ENCODE results near the gene TMCO4.

TMCO4 gene

GRCh38 chr1:19682901-19683300 is 116.8 kb downstream of the TMCO4 start:
- no peak for DNase-seq

- DNase-seq, result no peak
Observed at GRCh38 chr1:19682257-19682656, 117.5 kb downstream of the TMCO4 start.

- no peak for DNase-seq
Observed at GRCh38 chr1:19680644-19681043, 119.1 kb downstream of the TMCO4 start.

- no peak for DNase-seq
Observed at GRCh38 chr1:19679691-19680090, 120.0 kb downstream of the TMCO4 start.

GRCh38 chr1:19678931-19679453 is 120.7 kb downstream of the TMCO4 start:
- DNase-seq, result no peak

- no peak for DNase-seq
Observed at GRCh38 chr1:19678493-19678892, 121.2 kb downstream of the TMCO4 start.

- DNase-seq, result no peak
Observed at GRCh38 chr1:19676438-19676922, 123.2 kb downstream of the TMCO4 start.

- no peak for DNase-seq
Observed at GRCh38 chr1:19675797-19676196, 123.9 kb downstream of the TMCO4 start.

GRCh38 chr1:19672237-19672636 is 127.5 kb downstream of the TMCO4 start:
- DNase-seq, result no peak

- no peak for DNase-seq
Observed at GRCh38 chr1:19670787-19671186, 128.9 kb downstream of the TMCO4 start.

- DNase-seq, result no peak
Observed at GRCh38 chr1:19668888-19669287, 130.8 kb downstream of the TMCO4 start.

- no peak for DNase-seq
Observed at GRCh38 chr1:19665496-19666465, 133.9 kb downstream of the TMCO4 start.

GRCh38 chr1:19665186-19665495 is 134.6 kb downstream of the TMCO4 start:
- no peak for DNase-seq

- no peak for DNase-seq
Observed at GRCh38 chr1:19664453-19665185, 135.1 kb downstream of the TMCO4 start, which contains the start of gene HTR6. HTR6 (plus strand) TSS chr1:19664875; CDS start chr1:19665754, 879 bp downstream.

GRCh38 chr1:19662313-19662712 is 137.4 kb downstream of the TMCO4 start:
- no peak for DNase-seq

GRCh38 chr1:19661721-19662228 is 137.9 kb downstream of the TMCO4 start:
- DNase-seq, result peak; percentile 42

- no peak for DNase-seq
Observed at GRCh38 chr1:19658186-19658585, 141.5 kb downstream of the TMCO4 start.

GRCh38 chr1:19657511-19657910 is 142.2 kb downstream of the TMCO4 start:
- DNase-seq, result no peak

GRCh38 chr1:19656780-19657466 is 142.8 kb downstream of the TMCO4 start:
- DNase-seq, result no peak

GRCh38 chr1:19656134-19656779 is 143.5 kb downstream of the TMCO4 start:
- no peak for DNase-seq

GRCh38 chr1:19655718-19656080 is 144.0 kb downstream of the TMCO4 start:
- DNase-seq, result no peak

All from activated gamma-delta T cell treated with Interleukin-2 at 50 U/mL for 16 hours (primary cell).